ENCODE measurements around the gene SEMA3F. TPM values are rescaled to one million over a fixed set of nuclear protein-coding genes. Genes with fewer than 3 reads are reported as not detected.

Gene SEMA3F
- total RNA-seq = 21.0 and 27.6 TPM in 2 replicates
- 20.0 and 21.8 TPM in 2 replicates for polyA plus RNA-seq

GRCh38 chr3:50154840-50155490, at the start of gene SEMA3F:
TSS of gene SEMA3F (plus strand) at chr3:50155324. CDS start at chr3:50159623, 4,299 bp downstream.
- Histone ChIP-seq H3K27ac (peak within 1 kb of the TSS; percentile 71), H3K4me3 (peak within 1 kb of the TSS; percentile 47), H3K36me3 (no peaks in the 10 kb centered on the region), H3K4me1 (ENCODE audit: low read depth) (peaks cover 36% of the 10 kb centered on the region), H3K27me3 (no peaks in the 10 kb centered on the region), H3K9me3 (ENCODE audit: low read depth) (no peaks in the 10 kb centered on the region)
- peak; percentile 78 to 92 for DNase-seq (ENCODE audit: low read depth in 1 of 2, low spot score in 1 of 2)
- TF ChIP-seq CTCF (IDR thresholded peaks at IDR 0.05; ENCODE audit: low read depth, low read length) = no peak

- peak overlapping the region; percentile 2 for H3K27ac ChIP-seq
Measured at GRCh38 chr3:50111757-50112156, 43.4 kb upstream of the SEMA3F start.

GRCh38 chr3:50112462-50112861, 42.7 kb upstream of the SEMA3F start:
- Histone ChIP-seq H3K9me3 (ENCODE audit: low read depth) (no peaks in the 10 kb centered on the region), H3K4me3 (no peak overlapping the region), H3K4me1 (ENCODE audit: low read depth) (no peaks in the 10 kb centered on the region), H3K27me3 (no peaks in the 10 kb centered on the region), H3K27ac (peak overlapping the region; percentile 6), H3K36me3 (peaks cover 93% of the 10 kb centered on the region)
- DNase-seq (ENCODE audit: low read depth in 1 of 2, low spot score in 1 of 2) = no peak
- TF ChIP-seq CTCF (IDR thresholded peaks at IDR 0.05; ENCODE audit: low read depth, low read length) = no peak

More at GRCh38 chr3:50111757-50112156, 43.4 kb upstream of the SEMA3F start:
- TF ChIP-seq CTCF (IDR thresholded peaks at IDR 0.05; ENCODE audit: low read depth, low read length) = no peak
- Histone ChIP-seq H3K9me3 (ENCODE audit: low read depth) (no peaks in the 10 kb centered on the region), H3K4me3 (no peak overlapping the region), H3K36me3 (peaks cover 92% of the 10 kb centered on the region), H3K4me1 (ENCODE audit: low read depth) (no peaks in the 10 kb centered on the region), H3K27me3 (no peaks in the 10 kb centered on the region)
- DNase-seq (ENCODE audit: low read depth in 1 of 2, low spot score in 1 of 2) = no peak

- Histone ChIP-seq H3K36me3 (peaks cover 68% of the 10 kb centered on the region), H3K27ac (peak overlapping the region; percentile 61), H3K4me1 (ENCODE audit: low read depth) (no peaks in the 10 kb centered on the region), H3K4me3 (no peak overlapping the region), H3K27me3 (no peaks in the 10 kb centered on the region), H3K9me3 (ENCODE audit: low read depth) (no peaks in the 10 kb centered on the region)
- TF ChIP-seq CTCF (IDR thresholded peaks at IDR 0.05; ENCODE audit: low read depth, low read length) = no peak
- DNase-seq (ENCODE audit: low read depth in 1 of 2, low spot score in 1 of 2) = no peak
Measured at GRCh38 chr3:50117120-50117519, 38.0 kb upstream of the SEMA3F start.

- H3K4me3 ChIP-seq = no peak overlapping the region
- H3K36me3 ChIP-seq = peaks cover 59% of the 10 kb centered on the region
Measured at GRCh38 chr3:50118237-50118636, 36.9 kb upstream of the SEMA3F start.

More at GRCh38 chr3:50118237-50118636, 36.9 kb upstream of the SEMA3F start:
- H3K27ac ChIP-seq = peak overlapping the region; percentile 29
- H3K27me3 ChIP-seq = no peaks in the 10 kb centered on the region
- no peaks in the 10 kb centered on the region for H3K9me3 ChIP-seq (ENCODE audit: low read depth)
- H3K4me1 ChIP-seq (ENCODE audit: low read depth) = no peaks in the 10 kb centered on the region
- no peak for TF ChIP-seq CTCF (IDR thresholded peaks at IDR 0.05; ENCODE audit: low read depth, low read length)
- no peak for DNase-seq (ENCODE audit: low read depth in 1 of 2, low spot score in 1 of 2)
